Right atrium auricular region (tissue), 2 donors: ENCODE data around the gene MICAL3. TPM values are rescaled to one million over a fixed set of nuclear protein-coding genes. Genes with fewer than 3 reads are reported as not detected.

ENCODE experiments used
- DNase-seq: peaks from one replicate; pipeline ENCODE4 v3.0.0-alpha.2; 2019; ENCODE audit warnings: low spot score
- H3K27ac ChIP-seq, 2 donors: fragments of 200-600 bp; sonication (generic); 1 replicate in 1 of 2; 2 replicates in 1 of 2; pipeline ENCODE4 v1.5.1; 2016 to 2019
- H3K27me3 ChIP-seq, 2 donors: fragments of 200-600 bp; sonication (generic); one replicate each; pipeline versions ENCODE4 v1.5.1 to v1.6.0; 2017 to 2019
- H3K36me3 ChIP-seq: fragments of 200-600 bp; sonication (generic); one replicate; pipeline ENCODE4 v1.5.1; 2016
- H3K4me1 ChIP-seq, 2 donors: fragments of 200-600 bp; sonication (generic); one replicate each; pipeline versions ENCODE4 v1.5.1 to v1.6.0; 2017 to 2019
- H3K4me3 ChIP-seq, 2 donors: fragments of 200-600 bp; sonication (generic); 1 replicate in 1 of 2; 2 replicates in 1 of 2; pipeline ENCODE4 v1.5.1; 2017 to 2019; ENCODE audit warnings: mild to moderate bottlenecking in 1 of 2, moderate library complexity in 1 of 2
- H3K9me3 ChIP-seq, 2 donors: fragments of 200-600 bp; sonication (generic); one replicate each; pipeline ENCODE4 v1.5.1; 2019
- CTCF ChIP-seq, 2 donors: fragments of 200-600 bp; sonication (generic); IDR thresholded peaks; one replicate each; pipeline ENCODE4 v1.5.1; 2019; ENCODE audit warnings: antibody characterized with exemption in 2 of 2
- total RNA-seq, 2 donors: library from RNA; depleted of rRNA; stranded (reverse); fragments of >200 nt; gene quantifications; one replicate each; pipeline ENCODE4 v1.1.0, GENCODE V29; 2016

MICAL3 gene
- total RNA-seq, 2 donors from 2014 or later: 42.5 to 45.1 TPM

- no peak for DNase-seq
- no peak for TF ChIP-seq CTCF (IDR thresholded peaks at IDR 0.05)
- no peaks in the 10 kb centered on the region for H3K9me3 ChIP-seq
- H3K27me3 ChIP-seq: no peaks in the 10 kb centered on the region
- H3K27ac ChIP-seq: no peak overlapping the region
- peaks cover 2% of the 10 kb centered on the region for H3K36me3 ChIP-seq
- peaks cover 0 to 33% of the 10 kb centered on the region in 2 donors for H3K4me1 ChIP-seq
- no peak overlapping the region for H3K4me3 ChIP-seq
Measured at GRCh38 chr22:17783312-17783711, 241.0 kb downstream of the MICAL3 start.

GRCh38 chr22:17782621-17783020 is 241.7 kb downstream of the MICAL3 start:
- TF ChIP-seq CTCF (IDR thresholded peaks at IDR 0.05): no peak
- Histone ChIP-seq H3K9me3 (no peaks in the 10 kb centered on the region), H3K27ac (no peak overlapping the region), H3K36me3 (no peaks in the 10 kb centered on the region), H3K4me3 (no peak overlapping the region), H3K27me3 (no peaks in the 10 kb centered on the region), H3K4me1 (peaks cover 0 to 33% of the 10 kb centered on the region in 2 donors)
- DNase-seq: no peak

GRCh38 chr22:17782158-17782557 is 242.2 kb downstream of the MICAL3 start:
- Histone ChIP-seq H3K36me3 (no peaks in the 10 kb centered on the region), H3K27ac (no peak overlapping the region), H3K4me1 (peaks cover 0 to 31% of the 10 kb centered on the region in 2 donors), H3K27me3 (no peaks in the 10 kb centered on the region), H3K9me3 (no peaks in the 10 kb centered on the region), H3K4me3 (no peak overlapping the region)
- DNase-seq: no peak
- TF ChIP-seq CTCF (IDR thresholded peaks at IDR 0.05): no peak

GRCh38 chr22:17781319-17782031 is 242.9 kb downstream of the MICAL3 start:
- Histone ChIP-seq H3K36me3 (no peaks in the 10 kb centered on the region), H3K4me1 (peaks cover 0 to 24% of the 10 kb centered on the region in 2 donors), H3K27ac (no peak overlapping the region), H3K9me3 (no peaks in the 10 kb centered on the region), H3K4me3 (no peak overlapping the region), H3K27me3 (no peaks in the 10 kb centered on the region)
- TF ChIP-seq CTCF (IDR thresholded peaks at IDR 0.05): no peak
- no peak for DNase-seq

- Histone ChIP-seq H3K27ac (no peak overlapping the region), H3K27me3 (no peaks in the 10 kb centered on the region), H3K9me3 (no peaks in the 10 kb centered on the region), H3K4me3 (no peak overlapping the region), H3K36me3 (no peaks in the 10 kb centered on the region), H3K4me1 (peaks cover 0 to 20% of the 10 kb centered on the region in 2 donors)
- no peak for DNase-seq
- TF ChIP-seq CTCF (IDR thresholded peaks at IDR 0.05): no peak
Measured at GRCh38 chr22:17780741-17781318, 243.5 kb downstream of the MICAL3 start.
